Liver (tissue), 9 donors: ENCODE measurements around the gene DNAJC7. TPM values are rescaled to one million over a fixed set of nuclear protein-coding genes. Genes with fewer than 3 reads are reported as not detected.

Experiments
- DNase-seq: peaks from one replicate; pipeline ENCODE4 v3.0.0-alpha.2; 2017; ENCODE audit warnings: low spot score
- H3K27ac ChIP-seq, 2 donors: one replicate each; pipeline ENCODE4 v1.7.0; 2013; ENCODE audit warnings: inconsistent platforms in 2 of 2, low read length in 2 of 2, control low read depth in 1 of 2, low read depth in 1 of 2, mild to moderate bottlenecking in 1 of 2
- H3K27me3 ChIP-seq, 4 donors: one replicate each; pipeline versions ENCODE4 v1.6.1 to v1.7.0; 2013; ENCODE audit warnings: low read length in 3 of 4, inconsistent platforms in 1 of 4, mild to moderate bottlenecking in 1 of 4, moderate library complexity in 1 of 4; ENCODE audit not compliant: control insufficient read depth in 4 of 4, insufficient read depth in 4 of 4
- H3K36me3 ChIP-seq, 4 donors: one replicate each; pipeline versions ENCODE4 v1.6.1 to v1.7.0; 2013; ENCODE audit warnings: low read length in 3 of 4, mild to moderate bottlenecking in 3 of 4, low read depth in 1 of 4, moderate library complexity in 1 of 4; ENCODE audit not compliant: control insufficient read depth in 4 of 4, insufficient read depth in 3 of 4
- H3K4me1 ChIP-seq, 4 donors: one replicate each; pipeline versions ENCODE4 v1.6.1 to v1.7.0; 2013; ENCODE audit warnings: low read length in 3 of 4, mild to moderate bottlenecking in 3 of 4, moderate library complexity in 1 of 4; ENCODE audit not compliant: control insufficient read depth in 4 of 4, insufficient read depth in 4 of 4
- H3K4me3 ChIP-seq, 3 donors: one replicate each; pipeline versions ENCODE4 v1.6.1 to v1.7.0; 2013; ENCODE audit warnings: low read length in 3 of 3, control low read depth in 1 of 3, low read depth in 1 of 3, mild to moderate bottlenecking in 1 of 3
- H3K9ac ChIP-seq, 2 donors: one replicate each; pipeline ENCODE4 v1.7.0; 2013; ENCODE audit warnings: low read length in 2 of 2, mild to moderate bottlenecking in 2 of 2, moderate library complexity in 2 of 2, control low read depth in 1 of 2, low read depth in 1 of 2
- H3K9me3 ChIP-seq, 4 donors: one replicate each; pipeline versions ENCODE4 v1.6.1 to v1.7.0; 2013; ENCODE audit warnings: low read length in 3 of 4; ENCODE audit not compliant: control insufficient read depth in 4 of 4
- ATF3 ChIP-seq: IDR thresholded peaks from 2 replicates; pipeline ENCODE4 v1.6.1; 2016; ENCODE audit warnings: antibody characterized with exemption
- EGR1 ChIP-seq, 2 donors: IDR thresholded peaks; 2 replicates each; pipeline ENCODE4 v1.6.1; 2016 to 2018; ENCODE audit warnings: antibody characterized with exemption in 2 of 2, low read depth in 2 of 2
- FOXA1 ChIP-seq: IDR thresholded peaks from 2 replicates; pipeline ENCODE4 v1.6.1; 2016; ENCODE audit warnings: antibody characterized with exemption
- FOXA2 ChIP-seq: IDR thresholded peaks from 2 replicates; pipeline ENCODE4 v1.6.1; 2016; ENCODE audit warnings: antibody characterized with exemption
- GABPA ChIP-seq, 2 donors: IDR thresholded peaks in 1 of 2; conservative IDR thresholded peaks in 1 of 2; 2 replicates each; pipeline ENCODE4 v1.6.1; 2016; ENCODE audit warnings: antibody characterized with exemption in 2 of 2, mild to moderate bottlenecking in 1 of 2, moderate library complexity in 1 of 2
- HNF4A ChIP-seq, 2 donors: conservative IDR thresholded peaks; 2 replicates each; pipeline ENCODE4 v1.6.1; 2016; ENCODE audit warnings: antibody characterized with exemption in 2 of 2, mild to moderate bottlenecking in 2 of 2
- HNF4G ChIP-seq: IDR thresholded peaks from 2 replicates; pipeline ENCODE4 v1.6.1; 2016; ENCODE audit warnings: antibody characterized with exemption
- JUND ChIP-seq, 2 donors: IDR thresholded peaks; 2 replicates each; pipeline ENCODE4 v1.6.1; 2016; ENCODE audit warnings: antibody characterized with exemption in 2 of 2
- MAX ChIP-seq: IDR thresholded peaks from 2 replicates; pipeline ENCODE4 v1.6.1; 2016; ENCODE audit warnings: antibody characterized with exemption
- NR2F2 ChIP-seq: IDR thresholded peaks from 2 replicates; pipeline ENCODE4 v1.6.1; 2016; ENCODE audit warnings: antibody characterized with exemption
- RAD21 ChIP-seq, 2 donors: IDR thresholded peaks; 2 replicates each; pipeline ENCODE4 v1.6.1; 2016; ENCODE audit warnings: antibody characterized with exemption in 2 of 2, mild to moderate bottlenecking in 2 of 2
- RXRA ChIP-seq, 2 donors: IDR thresholded peaks; 2 replicates each; pipeline ENCODE4 v1.6.1; 2017 to 2018; ENCODE audit warnings: antibody characterized with exemption in 2 of 2, mild to moderate bottlenecking in 1 of 2
- SP1 ChIP-seq: IDR thresholded peaks from 2 replicates; pipeline ENCODE4 v1.6.1; 2018; ENCODE audit warnings: antibody characterized with exemption, mild to moderate bottlenecking
- TAF1 ChIP-seq: conservative IDR thresholded peaks from 2 replicates; pipeline ENCODE4 v1.6.1; 2016; ENCODE audit warnings: antibody characterized with exemption, mild to moderate bottlenecking
- ZBTB33 ChIP-seq: IDR thresholded peaks from 2 replicates; pipeline ENCODE4 v1.6.1; 2016; ENCODE audit warnings: antibody characterized with exemption
- WGBS: extraction: QIAGEN DNeasy Blood & Tissue Kit; methylation state at CpG from one replicate; pipeline ENCODE4 v1.1.7; 2013; 5-methylcytosine and 5-hydroxymethylcytosine counted together
- polyA plus RNA-seq, 2 donors: library from polyadenylated mRNA; stranded (reverse) in 1 of 2; unstranded in 1 of 2; fragments of 200-250 nt in 1 of 2; fragments of >200 nt in 1 of 2; fragmentation: Nextera tagmentation in 1 of 2; extraction: Ambion mirVana in 1 of 2; gene quantifications; one replicate each; pipeline versions ENCODE4 v1.2.1 to v1.2.3, GENCODE V29; 2013 to 2015
- total RNA-seq, 2 donors: library from RNA; depleted of rRNA; stranded (reverse); fragments of >200 nt; gene quantifications; one replicate each; pipeline ENCODE4 v1.2.3, GENCODE V29; 2014
- TF ChIP-seq, protein P1 (sequence below): fragments of 150-350 bp; IDR thresholded peaks from 2 replicates; pipeline ENCODE4 v1.5.1; 2017; ENCODE audit warnings: improper control_type of control experiment, low read depth, low read length; ENCODE audit not compliant: missing input control
- TF ChIP-seq, protein P2 (sequence below): IDR thresholded peaks from 2 replicates; pipeline ENCODE4 v1.6.1; 2016; ENCODE audit warnings: antibody characterized with exemption, mild to moderate bottlenecking
- donor health status: healthy.
- donor health status: healthy.
- donor health status: healthy.
- donor health status: healthy.
- donor health status: healthy.

The DNAJC7 gene
- total and polyA plus RNA-seq, 4 donors = 28.7 to 33.9 (median 30.6) TPM

GRCh38 chr17:42002175-42002791 lies 15.0 kb downstream of the DNAJC7 start:
- Histone ChIP-seq H3K4me3 (no peak overlapping the region), H3K27me3 (no peaks in the 10 kb centered on the region), H3K4me1 (peaks cover 5 to 12% (median 7%) of the 10 kb centered on the region in 4 donors), H3K27ac (no peak overlapping the region), H3K36me3 (peaks cover 3 to 22% (median 12%) of the 10 kb centered on the region in 4 donors), H3K9ac (no peak overlapping the region), H3K9me3 (no peaks in the 10 kb centered on the region)
- no peak for DNase-seq
- WGBS = 89% methylated on average over 7 of the region's 7 CpGs
- no peak for TF ChIP-seq GABPA (IDR thresholded peaks at IDR 0.05 in 1 of 2, conservative IDR thresholded peaks at IDR 0.05 in 1 of 2)
- no peak for TF ChIP-seq SP1
- no peak for TF ChIP-seq NR2F2
- TF ChIP-seq MAX = no peak
- no peak for TF ChIP-seq ZBTB33
- no peak for TF ChIP-seq TAF1
- TF ChIP-seq RAD21 (IDR thresholded peaks at IDR 0.05) = no peak
- no peak for TF ChIP-seq RXRA (IDR thresholded peaks at IDR 0.05)

DNA sequence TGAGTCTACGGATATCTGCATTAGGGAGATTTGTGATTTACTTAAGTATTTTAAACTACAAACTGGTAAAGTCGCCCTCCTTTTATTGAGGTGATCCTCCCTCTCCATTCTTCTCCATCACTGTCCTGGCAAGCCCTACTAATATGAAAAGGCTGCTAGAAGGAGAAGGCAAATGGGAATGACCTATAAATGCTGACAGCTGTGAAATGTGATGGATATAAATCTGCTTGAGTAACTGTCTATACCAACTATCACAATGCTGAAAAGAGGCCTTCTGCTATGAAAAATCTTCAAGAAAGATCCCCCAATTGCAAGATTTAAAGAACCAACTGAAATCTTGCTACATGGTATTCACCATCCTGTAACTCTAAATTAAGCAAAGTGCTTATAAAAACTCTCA lies 15.5 kb downstream of the DNAJC7 start:
- Histone ChIP-seq H3K9me3 (no peaks in the 10 kb centered on the region), H3K36me3 (peaks cover 7 to 27% (median 17%) of the 10 kb centered on the region in 4 donors), H3K9ac (no peak overlapping the region), H3K4me3 (no peak overlapping the region), H3K27me3 (no peaks in the 10 kb centered on the region), H3K27ac (no peak overlapping the region), H3K4me1 (peaks cover 5 to 12% (median 7%) of the 10 kb centered on the region in 4 donors)
- no peak for DNase-seq
- 97% methylated on average over 2 of the region's 2 CpGs for WGBS
- TF ChIP-seq, protein P1, sequence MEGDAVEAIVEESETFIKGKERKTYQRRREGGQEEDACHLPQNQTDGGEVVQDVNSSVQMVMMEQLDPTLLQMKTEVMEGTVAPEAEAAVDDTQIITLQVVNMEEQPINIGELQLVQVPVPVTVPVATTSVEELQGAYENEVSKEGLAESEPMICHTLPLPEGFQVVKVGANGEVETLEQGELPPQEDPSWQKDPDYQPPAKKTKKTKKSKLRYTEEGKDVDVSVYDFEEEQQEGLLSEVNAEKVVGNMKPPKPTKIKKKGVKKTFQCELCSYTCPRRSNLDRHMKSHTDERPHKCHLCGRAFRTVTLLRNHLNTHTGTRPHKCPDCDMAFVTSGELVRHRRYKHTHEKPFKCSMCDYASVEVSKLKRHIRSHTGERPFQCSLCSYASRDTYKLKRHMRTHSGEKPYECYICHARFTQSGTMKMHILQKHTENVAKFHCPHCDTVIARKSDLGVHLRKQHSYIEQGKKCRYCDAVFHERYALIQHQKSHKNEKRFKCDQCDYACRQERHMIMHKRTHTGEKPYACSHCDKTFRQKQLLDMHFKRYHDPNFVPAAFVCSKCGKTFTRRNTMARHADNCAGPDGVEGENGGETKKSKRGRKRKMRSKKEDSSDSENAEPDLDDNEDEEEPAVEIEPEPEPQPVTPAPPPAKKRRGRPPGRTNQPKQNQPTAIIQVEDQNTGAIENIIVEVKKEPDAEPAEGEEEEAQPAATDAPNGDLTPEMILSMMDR = no peak
- TF ChIP-seq HNF4A (conservative IDR thresholded peaks at IDR 0.05) (no peak), ATF3 (no peak), JUND (IDR thresholded peaks at IDR 0.05) (no peak), ZBTB33 (no peak), NR2F2 (no peak), FOXA2 (no peak), FOXA1 (no peak), TAF1 (no peak), MAX (no peak), SP1 (no peak), RAD21 (IDR thresholded peaks at IDR 0.05) (no peak), EGR1 (IDR thresholded peaks at IDR 0.05; ENCODE audit: low read depth in 2 of 2) (no peak), HNF4G (no peak), RXRA (IDR thresholded peaks at IDR 0.05) (no peak)
- TF ChIP-seq, protein P2, sequence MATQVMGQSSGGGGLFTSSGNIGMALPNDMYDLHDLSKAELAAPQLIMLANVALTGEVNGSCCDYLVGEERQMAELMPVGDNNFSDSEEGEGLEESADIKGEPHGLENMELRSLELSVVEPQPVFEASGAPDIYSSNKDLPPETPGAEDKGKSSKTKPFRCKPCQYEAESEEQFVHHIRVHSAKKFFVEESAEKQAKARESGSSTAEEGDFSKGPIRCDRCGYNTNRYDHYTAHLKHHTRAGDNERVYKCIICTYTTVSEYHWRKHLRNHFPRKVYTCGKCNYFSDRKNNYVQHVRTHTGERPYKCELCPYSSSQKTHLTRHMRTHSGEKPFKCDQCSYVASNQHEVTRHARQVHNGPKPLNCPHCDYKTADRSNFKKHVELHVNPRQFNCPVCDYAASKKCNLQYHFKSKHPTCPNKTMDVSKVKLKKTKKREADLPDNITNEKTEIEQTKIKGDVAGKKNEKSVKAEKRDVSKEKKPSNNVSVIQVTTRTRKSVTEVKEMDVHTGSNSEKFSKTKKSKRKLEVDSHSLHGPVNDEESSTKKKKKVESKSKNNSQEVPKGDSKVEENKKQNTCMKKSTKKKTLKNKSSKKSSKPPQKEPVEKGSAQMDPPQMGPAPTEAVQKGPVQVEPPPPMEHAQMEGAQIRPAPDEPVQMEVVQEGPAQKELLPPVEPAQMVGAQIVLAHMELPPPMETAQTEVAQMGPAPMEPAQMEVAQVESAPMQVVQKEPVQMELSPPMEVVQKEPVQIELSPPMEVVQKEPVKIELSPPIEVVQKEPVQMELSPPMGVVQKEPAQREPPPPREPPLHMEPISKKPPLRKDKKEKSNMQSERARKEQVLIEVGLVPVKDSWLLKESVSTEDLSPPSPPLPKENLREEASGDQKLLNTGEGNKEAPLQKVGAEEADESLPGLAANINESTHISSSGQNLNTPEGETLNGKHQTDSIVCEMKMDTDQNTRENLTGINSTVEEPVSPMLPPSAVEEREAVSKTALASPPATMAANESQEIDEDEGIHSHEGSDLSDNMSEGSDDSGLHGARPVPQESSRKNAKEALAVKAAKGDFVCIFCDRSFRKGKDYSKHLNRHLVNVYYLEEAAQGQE = no peak
